GM10248 (cell line): ENCODE results near the gene CELF4.

Experiments used
- CTCF ChIA-PET: fragments of 300-600 bp; sonication (Branson Sonifier 250); formaldehyde crosslinking; extraction: SDS; loops from one replicate; lab custom pipeline; 2021; ENCODE audit warnings: antibody characterized with exemption; lab: Yijun Ruan, JAX
- POLR2A ChIA-PET: fragments of 350-650 bp; sonication (Branson Sonifier 250); formaldehyde crosslinking; extraction: SDS; loops from one replicate; lab custom pipeline; 2020; ENCODE audit warnings: antibody characterized with exemption; lab: Yijun Ruan, JAX
- DNase-seq: peaks from one replicate; pipeline ENCODE4 v3.0.0; 2012; ENCODE audit errors: extremely low spot score
- TF ChIP-seq, protein P1 (sequence below): IDR thresholded peaks from 2 replicates; pipeline ENCODE4 v1.5.1; 2012; ENCODE audit warnings: mild to moderate bottlenecking, low read depth; ENCODE audit errors: extremely low read depth, missing control alignments, control extremely low read depth

Gene CELF4

DNA sequence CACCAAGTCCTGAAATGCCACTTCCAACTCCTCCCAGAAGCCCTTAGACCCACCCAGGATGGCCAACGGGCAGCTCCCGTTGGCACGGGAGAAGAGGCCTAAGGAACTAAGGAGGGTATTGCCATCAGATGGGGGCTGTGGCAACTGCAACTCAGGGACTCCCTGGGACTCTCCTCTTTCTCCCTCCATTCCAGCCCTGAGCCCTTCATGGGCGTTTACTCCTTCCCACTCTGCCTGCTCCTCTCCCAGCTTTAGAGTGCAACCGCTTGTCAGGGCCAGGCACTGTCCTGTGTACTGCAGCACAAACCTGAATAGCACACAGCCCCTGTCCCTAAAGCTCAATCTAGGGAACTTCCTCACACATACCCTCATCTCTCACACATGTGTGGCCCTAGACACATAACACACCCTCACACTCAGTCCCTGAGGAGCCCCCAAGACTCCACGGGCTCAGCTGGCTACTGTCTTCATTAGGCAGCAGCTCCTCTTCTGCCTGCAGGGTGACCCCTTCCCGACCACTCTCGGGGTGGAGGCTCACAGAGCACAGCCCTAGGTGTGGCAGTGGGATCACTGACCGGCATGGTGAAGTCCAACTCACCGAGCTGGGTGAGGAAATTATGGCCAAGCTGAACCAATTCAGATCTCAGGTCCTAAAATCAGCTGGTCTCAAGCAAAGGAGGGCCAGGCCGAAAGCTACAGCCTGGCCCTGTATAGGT lies 316.3 kb downstream of the CELF4 start:
- DNase-seq: no peak
- CTCF ChIA-PET: interaction anchor here (1.4 kb wide), 1 partner anchor 25 kb away, joined by 6 read pairs; no protein-coding TSS in a partner anchor
- POLR2A ChIA-PET: no interaction called here
- TF ChIP-seq, protein P1, sequence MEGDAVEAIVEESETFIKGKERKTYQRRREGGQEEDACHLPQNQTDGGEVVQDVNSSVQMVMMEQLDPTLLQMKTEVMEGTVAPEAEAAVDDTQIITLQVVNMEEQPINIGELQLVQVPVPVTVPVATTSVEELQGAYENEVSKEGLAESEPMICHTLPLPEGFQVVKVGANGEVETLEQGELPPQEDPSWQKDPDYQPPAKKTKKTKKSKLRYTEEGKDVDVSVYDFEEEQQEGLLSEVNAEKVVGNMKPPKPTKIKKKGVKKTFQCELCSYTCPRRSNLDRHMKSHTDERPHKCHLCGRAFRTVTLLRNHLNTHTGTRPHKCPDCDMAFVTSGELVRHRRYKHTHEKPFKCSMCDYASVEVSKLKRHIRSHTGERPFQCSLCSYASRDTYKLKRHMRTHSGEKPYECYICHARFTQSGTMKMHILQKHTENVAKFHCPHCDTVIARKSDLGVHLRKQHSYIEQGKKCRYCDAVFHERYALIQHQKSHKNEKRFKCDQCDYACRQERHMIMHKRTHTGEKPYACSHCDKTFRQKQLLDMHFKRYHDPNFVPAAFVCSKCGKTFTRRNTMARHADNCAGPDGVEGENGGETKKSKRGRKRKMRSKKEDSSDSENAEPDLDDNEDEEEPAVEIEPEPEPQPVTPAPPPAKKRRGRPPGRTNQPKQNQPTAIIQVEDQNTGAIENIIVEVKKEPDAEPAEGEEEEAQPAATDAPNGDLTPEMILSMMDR: no peak

DNA sequence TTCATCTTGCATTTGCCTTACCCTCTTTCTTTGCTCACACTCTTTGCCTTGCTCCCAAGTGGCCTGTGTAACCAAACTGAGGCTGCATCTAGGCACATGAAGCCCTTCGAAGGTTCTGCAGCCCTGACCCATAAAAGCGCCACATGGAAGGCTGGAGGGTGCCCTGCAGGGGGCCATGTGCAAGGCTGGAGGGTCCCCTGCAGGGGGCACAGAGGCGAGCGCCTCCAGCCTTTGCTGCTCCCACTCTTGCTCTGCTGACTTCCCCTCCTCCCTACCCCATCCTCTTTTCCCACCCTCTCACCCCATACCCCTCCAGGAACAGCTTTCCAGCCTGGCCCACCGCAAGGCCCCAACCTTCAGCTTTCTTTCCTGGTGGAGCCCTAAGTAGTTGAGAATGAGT lies 317.3 kb downstream of the CELF4 start:
- TF ChIP-seq, protein P1: no peak
- no peak for DNase-seq
- ChIA-PET CTCF (interaction anchor here (0.6 to 1.4 kb wide), 2 partner anchors 21 to 24 kb away, joined by 3 to 6 read pairs; no protein-coding TSS in a partner anchor), POLR2A (no interaction called here)

DNA sequence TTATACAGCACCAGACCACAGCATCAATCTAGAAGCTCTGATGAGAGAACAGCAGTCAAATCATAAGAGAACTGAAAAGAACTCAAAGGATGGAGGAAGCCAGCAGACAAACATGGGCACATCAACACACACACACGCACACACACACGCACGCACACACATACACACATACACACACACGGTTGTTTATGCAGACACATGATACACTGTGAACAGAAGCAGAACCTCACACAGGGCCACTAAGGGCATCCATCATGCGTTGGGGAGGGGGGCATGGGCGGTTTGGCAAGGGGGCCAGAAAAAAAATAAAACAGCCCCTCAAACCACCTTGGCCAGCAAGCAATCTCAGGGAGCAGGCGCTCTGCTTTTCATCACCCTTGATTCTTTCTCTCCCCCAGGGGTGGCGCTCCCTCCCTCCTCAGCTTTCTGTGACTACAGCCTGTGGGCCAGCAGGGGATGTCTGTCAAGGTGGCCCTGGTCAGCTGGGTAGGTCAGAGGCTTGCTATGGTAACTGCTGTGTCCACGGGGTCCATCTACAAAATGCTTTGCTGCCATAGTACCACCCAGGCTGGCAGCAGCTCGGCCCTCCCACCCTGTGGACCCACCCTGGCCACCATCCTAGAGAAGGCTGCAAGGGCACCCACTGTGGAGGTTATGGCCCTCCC lies 318.0 kb downstream of the CELF4 start:
- ChIA-PET CTCF (interaction anchor here (0.6 kb wide), 1 partner anchor 20 kb away, joined by 3 read pairs; no protein-coding TSS in a partner anchor), POLR2A (no interaction called here)
- TF ChIP-seq, protein P1: no peak
- no peak for DNase-seq

DNA sequence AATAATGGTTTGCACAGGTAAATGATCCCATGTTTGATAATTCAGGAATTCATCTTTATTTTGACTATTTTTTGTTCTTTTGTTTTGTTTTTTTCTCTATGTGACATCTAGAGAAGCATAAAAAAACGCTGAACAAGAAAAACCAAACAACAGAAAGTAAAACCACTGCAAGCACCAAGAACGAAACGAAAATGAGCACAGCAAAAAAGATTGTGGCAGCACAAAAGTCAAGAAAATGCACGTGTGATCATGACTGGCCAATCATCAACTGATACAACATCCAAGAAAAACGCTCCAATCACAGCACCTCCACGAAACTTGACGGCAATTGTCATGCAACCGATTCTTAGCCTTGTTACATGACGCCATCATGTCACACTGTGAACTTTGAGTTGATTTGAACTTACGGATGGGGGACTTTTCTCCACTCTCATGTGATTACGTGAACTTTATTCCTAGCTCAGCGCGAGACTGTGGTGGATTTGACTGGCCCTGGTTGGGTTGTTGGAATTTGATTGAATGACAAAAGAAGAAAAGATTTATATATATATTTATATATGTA lies 318.7 kb downstream of the CELF4 start:
- DNase-seq: no peak
- ChIA-PET CTCF (no interaction called here), POLR2A (no interaction called here)
- TF ChIP-seq, protein P1: no peak

DNA sequence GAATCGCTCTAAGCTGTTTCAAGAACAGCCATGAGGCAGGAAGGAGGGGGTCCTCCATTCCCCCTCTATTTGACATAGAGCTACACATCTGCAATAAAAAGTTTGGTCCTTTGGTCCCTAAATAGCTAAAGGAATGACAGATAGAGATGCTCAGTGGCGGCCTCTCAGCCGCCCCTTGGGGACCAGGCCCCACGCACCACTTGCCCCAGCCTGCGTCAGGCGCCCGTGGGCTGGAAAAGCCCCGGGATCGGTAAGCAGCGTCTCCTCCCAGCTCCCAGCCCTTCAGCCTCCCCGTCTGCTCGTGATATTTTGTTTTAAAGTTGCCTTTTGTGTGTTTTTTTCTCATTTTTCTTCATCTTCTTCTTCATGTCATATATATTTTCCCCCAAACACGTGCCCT lies 321.0 kb downstream of the CELF4 start:
- TF ChIP-seq, protein P1: no peak
- no peak for DNase-seq
- ChIA-PET POLR2A (no interaction called here), CTCF (no interaction called here)

DNA sequence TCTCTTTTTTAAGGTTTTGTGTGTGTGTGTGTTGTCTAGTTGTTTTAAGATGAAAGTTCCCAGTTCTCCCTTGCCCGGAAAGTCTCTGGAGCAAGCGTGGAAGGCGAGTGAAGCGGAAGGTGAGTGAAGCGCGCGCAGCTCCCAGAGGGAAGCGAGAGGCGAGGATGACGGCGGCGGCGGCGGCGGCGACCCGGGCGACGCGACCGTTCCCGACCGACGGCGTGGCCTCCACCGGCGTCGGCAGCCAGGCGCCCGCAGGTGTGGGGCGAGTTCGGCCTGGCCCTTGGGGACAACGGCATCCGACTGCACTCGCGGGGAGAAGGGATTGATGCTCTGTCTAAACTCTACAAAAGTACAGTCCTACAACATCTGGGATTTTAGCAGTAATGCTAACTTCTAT lies 321.9 kb downstream of the CELF4 start:
- ChIA-PET CTCF (no interaction called here), POLR2A (no interaction called here)
- DNase-seq: no peak
- TF ChIP-seq, protein P1: no peak
